Activated T-cell treated with anti-CD3 and anti-CD28 coated beads for 4 hours (primary cell): ENCODE data around the gene PUSL1.

Experiments used
- DNase-seq: peaks from one replicate; pipeline ENCODE4 v3.0.0-alpha.2; 2020

Gene PUSL1

GRCh38 chr1:1280782-1281481, 27.5 kb upstream of the PUSL1 start:
- DNase-seq: no peak

- no peak for DNase-seq
Measured at GRCh38 chr1:1281533-1282321, 26.7 kb upstream of the PUSL1 start.

GRCh38 chr1:1282998-1283397, 25.4 kb upstream of the PUSL1 start:
- DNase-seq: no peak

GRCh38 chr1:1283821-1284220, 24.6 kb upstream of the PUSL1 start:
- no peak for DNase-seq

GRCh38 chr1:1284221-1285101, 23.9 kb upstream of the PUSL1 start:
- DNase-seq: no peak

- DNase-seq: no peak
Measured at GRCh38 chr1:1285102-1285571, 23.3 kb upstream of the PUSL1 start.

GRCh38 chr1:1285611-1286311, 22.6 kb upstream of the PUSL1 start:
- no peak for DNase-seq

GRCh38 chr1:1286313-1287261, 21.8 kb upstream of the PUSL1 start:
- DNase-seq: no peak

- no peak for DNase-seq
Measured at GRCh38 chr1:1287288-1288110, 20.9 kb upstream of the PUSL1 start.

- peak; percentile 56 for DNase-seq
Measured at GRCh38 chr1:1290238-1290731, 18.1 kb upstream of the PUSL1 start.

GRCh38 chr1:1291023-1291528, 17.3 kb upstream of the PUSL1 start:
- DNase-seq: no peak

GRCh38 chr1:1291548-1292441, 16.6 kb upstream of the PUSL1 start:
- DNase-seq: peak; percentile 64

GRCh38 chr1:1292442-1292779, 16.0 kb upstream of the PUSL1 start:
- DNase-seq: no peak

- no peak for DNase-seq
Measured at GRCh38 chr1:1292851-1293250, 15.5 kb upstream of the PUSL1 start.

GRCh38 chr1:1293263-1294249, 14.8 kb upstream of the PUSL1 start:
- DNase-seq: no peak

GRCh38 chr1:1294250-1294890, 14.0 kb upstream of the PUSL1 start:
- DNase-seq: no peak
